Kidney (tissue), 14 donors: ENCODE data around the gene SP110. TPM values are rescaled to one million over a fixed set of nuclear protein-coding genes. Genes with fewer than 3 reads are reported as not detected.

ENCODE experiments used
- DNase-seq, 5 donors: peaks; one replicate each; pipeline ENCODE4 v3.0.0-alpha.2; 2013 to 2020
- FAIRE-seq: peaks from 2 replicates; lab custom pipeline; 2012; peaks lifted over from hg19 to GRCh38; lab: Jason Lieb, UNC
- H3K27ac ChIP-seq, 2 donors: one replicate each; pipeline ENCODE4 v1.7.0; 2013; ENCODE audit warnings: low read depth in 2 of 2, low read length in 2 of 2, inconsistent platforms in 1 of 2
- H3K27me3 ChIP-seq: one replicate; pipeline ENCODE4 v1.7.1; 2013; ENCODE audit warnings: low read length, inconsistent platforms; ENCODE audit not compliant: control insufficient read depth, insufficient read depth
- H3K36me3 ChIP-seq, 3 donors: one replicate each; pipeline versions ENCODE4 v1.7.0 to v1.7.1; 2013; ENCODE audit warnings: low read length in 3 of 3, control low read depth in 1 of 3, inconsistent platforms in 1 of 3; ENCODE audit not compliant: insufficient read depth in 3 of 3, control insufficient read depth in 2 of 3
- H3K4me1 ChIP-seq, 3 donors: one replicate each; pipeline versions ENCODE4 v1.7.0 to v1.7.1; 2013; ENCODE audit warnings: low read length in 3 of 3, inconsistent platforms in 1 of 3, low read depth in 1 of 3; ENCODE audit not compliant: control insufficient read depth in 2 of 3, insufficient read depth in 2 of 3
- H3K4me3 ChIP-seq, 3 donors: one replicate each; pipeline versions ENCODE4 v1.7.0 to v1.8.1; 2013; ENCODE audit warnings: low read length in 3 of 3, control low read depth in 1 of 3, inconsistent platforms in 1 of 3
- H3K9ac ChIP-seq, 3 donors: one replicate each; pipeline versions ENCODE4 v1.7.0 to v1.7.1; 2013; ENCODE audit warnings: low read length in 3 of 3, control low read depth in 1 of 3, inconsistent platforms in 1 of 3
- H3K9me3 ChIP-seq, 3 donors: one replicate each; pipeline versions ENCODE4 v1.7.0 to v1.7.1; 2013; ENCODE audit warnings: low read length in 3 of 3, control low read depth in 1 of 3, inconsistent platforms in 1 of 3; ENCODE audit not compliant: control insufficient read depth in 2 of 3, insufficient read depth in 1 of 3
- intact Hi-C: fragments of 100-400 bp; cut with DNase I; formaldehyde crosslinking; loops from one replicate; pipeline ENCODE4 v1.11.1; 2022
- polyA plus RNA-seq: library from polyadenylated mRNA; stranded (reverse); fragments of 350-450 nt; fragmentation: Illumina TruSeq; extraction: RNeasy Lipid Tissue Mini Kit (QIAGEN cat#74804); gene quantifications from one replicate; pipeline ENCODE4 v1.2.3, GENCODE V29; 2014; ENCODE audit warnings: low read depth, low replicate concordance; ENCODE audit not compliant: insufficient read depth
- total RNA-seq: library from RNA; stranded (reverse); fragmentation: NEBNext Ultra II Directional; extraction: Animal tissue kit (Norgen Biotek cat#: 25700); gene quantifications from one replicate; pipeline ENCODE4 v1.2.1, GENCODE V29; 2021
- TF ChIP-seq, protein P1 (sequence below): IDR thresholded peaks from 3 replicates; pipeline ENCODE4 v1.5.1; 2012; ENCODE audit warnings: mild to moderate bottlenecking, moderate library complexity, borderline replicate concordance; ENCODE audit not compliant: insufficient read depth; ENCODE audit errors: extremely low read depth
- donor health status: control.
- donor health status: control.
- donor health status: control.
- donor health status: control.
- donor health status: control.
- donor health status: DM: yes; HTN: yes; CAD: no.
- donor health status: Normal renal cell carcinoma (clear cell type).

Gene SP110
- total and polyA plus RNA-seq, 2 donors from 2014 or later: 12.7 to 28.3 TPM

DNA sequence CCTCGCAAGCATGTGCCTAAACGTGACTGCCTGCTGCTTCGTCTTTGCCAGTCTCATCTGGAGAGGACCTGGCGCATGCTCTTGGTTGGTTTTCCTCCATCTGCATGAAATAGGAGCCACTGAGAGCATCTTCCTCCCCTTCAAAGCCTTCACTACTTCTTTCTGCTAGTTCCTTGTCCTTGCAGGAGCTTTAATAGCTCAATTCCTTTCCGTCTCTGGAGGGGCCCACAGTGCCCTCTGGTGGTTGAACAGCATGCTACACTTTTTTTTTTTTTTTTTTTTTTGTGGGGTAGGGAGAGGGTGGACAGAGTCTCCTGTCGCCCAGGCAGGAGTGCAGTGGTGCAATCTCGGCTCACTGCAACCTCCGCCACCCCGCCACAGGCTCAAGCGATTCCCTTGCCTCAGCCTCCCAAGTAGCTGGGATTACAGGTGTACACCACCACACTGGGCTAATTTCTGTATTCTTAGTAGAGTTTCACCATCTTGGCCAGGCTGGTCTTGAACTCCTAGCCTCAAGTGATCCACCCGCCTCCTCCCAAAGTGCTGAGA is 59.6 kb downstream of the SP110 start:
- Histone ChIP-seq H3K4me3 (no peak overlapping the region), H3K9me3 (no peaks in the 10 kb centered on the region), H3K4me1 (no peaks in the 10 kb centered on the region), H3K9ac (no peak overlapping the region), H3K36me3 (no peaks in the 10 kb centered on the region), H3K27me3 (no peaks in the 10 kb centered on the region), H3K27ac (no peak overlapping the region)
- FAIRE-seq (no peak), DNase-seq (peak in 4 of 5 donors; percentile 39 to 61 (median 54))
- TF ChIP-seq, protein P1, sequence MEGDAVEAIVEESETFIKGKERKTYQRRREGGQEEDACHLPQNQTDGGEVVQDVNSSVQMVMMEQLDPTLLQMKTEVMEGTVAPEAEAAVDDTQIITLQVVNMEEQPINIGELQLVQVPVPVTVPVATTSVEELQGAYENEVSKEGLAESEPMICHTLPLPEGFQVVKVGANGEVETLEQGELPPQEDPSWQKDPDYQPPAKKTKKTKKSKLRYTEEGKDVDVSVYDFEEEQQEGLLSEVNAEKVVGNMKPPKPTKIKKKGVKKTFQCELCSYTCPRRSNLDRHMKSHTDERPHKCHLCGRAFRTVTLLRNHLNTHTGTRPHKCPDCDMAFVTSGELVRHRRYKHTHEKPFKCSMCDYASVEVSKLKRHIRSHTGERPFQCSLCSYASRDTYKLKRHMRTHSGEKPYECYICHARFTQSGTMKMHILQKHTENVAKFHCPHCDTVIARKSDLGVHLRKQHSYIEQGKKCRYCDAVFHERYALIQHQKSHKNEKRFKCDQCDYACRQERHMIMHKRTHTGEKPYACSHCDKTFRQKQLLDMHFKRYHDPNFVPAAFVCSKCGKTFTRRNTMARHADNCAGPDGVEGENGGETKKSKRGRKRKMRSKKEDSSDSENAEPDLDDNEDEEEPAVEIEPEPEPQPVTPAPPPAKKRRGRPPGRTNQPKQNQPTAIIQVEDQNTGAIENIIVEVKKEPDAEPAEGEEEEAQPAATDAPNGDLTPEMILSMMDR: peak; percentile 68
- intact Hi-C loops: no loop called here

DNA sequence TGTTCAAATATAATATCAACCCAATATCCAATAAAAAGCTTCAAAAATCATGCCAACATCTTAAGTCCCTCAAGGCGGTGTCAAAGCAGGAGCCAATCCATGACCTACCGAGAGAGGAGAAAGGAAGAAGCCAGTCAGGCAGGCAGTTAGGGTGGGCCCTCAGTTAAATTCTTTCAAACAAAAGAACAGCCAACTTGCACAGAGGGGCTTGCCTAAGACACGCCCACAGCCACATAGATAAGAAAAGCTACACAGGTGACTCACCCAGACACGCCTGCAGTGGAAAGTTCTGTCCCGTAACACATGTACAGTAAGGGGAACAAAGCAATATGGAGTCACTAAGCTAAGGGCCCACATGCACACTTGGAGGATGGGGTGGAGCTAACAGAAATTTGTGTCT is 61.3 kb downstream of the SP110 start:
- Histone ChIP-seq H3K36me3 (no peaks in the 10 kb centered on the region), H3K4me1 (no peaks in the 10 kb centered on the region), H3K9ac (no peak overlapping the region), H3K4me3 (no peak overlapping the region), H3K9me3 (no peaks in the 10 kb centered on the region), H3K27me3 (no peaks in the 10 kb centered on the region), H3K27ac (no peak overlapping the region)
- intact Hi-C loops: loop anchor here (10.0 kb wide), 1 partner anchor 144 kb away; no protein-coding TSS in a partner anchor
- TF ChIP-seq, protein P1: no peak
- DNase-seq: no peak
- FAIRE-seq: no peak

DNA sequence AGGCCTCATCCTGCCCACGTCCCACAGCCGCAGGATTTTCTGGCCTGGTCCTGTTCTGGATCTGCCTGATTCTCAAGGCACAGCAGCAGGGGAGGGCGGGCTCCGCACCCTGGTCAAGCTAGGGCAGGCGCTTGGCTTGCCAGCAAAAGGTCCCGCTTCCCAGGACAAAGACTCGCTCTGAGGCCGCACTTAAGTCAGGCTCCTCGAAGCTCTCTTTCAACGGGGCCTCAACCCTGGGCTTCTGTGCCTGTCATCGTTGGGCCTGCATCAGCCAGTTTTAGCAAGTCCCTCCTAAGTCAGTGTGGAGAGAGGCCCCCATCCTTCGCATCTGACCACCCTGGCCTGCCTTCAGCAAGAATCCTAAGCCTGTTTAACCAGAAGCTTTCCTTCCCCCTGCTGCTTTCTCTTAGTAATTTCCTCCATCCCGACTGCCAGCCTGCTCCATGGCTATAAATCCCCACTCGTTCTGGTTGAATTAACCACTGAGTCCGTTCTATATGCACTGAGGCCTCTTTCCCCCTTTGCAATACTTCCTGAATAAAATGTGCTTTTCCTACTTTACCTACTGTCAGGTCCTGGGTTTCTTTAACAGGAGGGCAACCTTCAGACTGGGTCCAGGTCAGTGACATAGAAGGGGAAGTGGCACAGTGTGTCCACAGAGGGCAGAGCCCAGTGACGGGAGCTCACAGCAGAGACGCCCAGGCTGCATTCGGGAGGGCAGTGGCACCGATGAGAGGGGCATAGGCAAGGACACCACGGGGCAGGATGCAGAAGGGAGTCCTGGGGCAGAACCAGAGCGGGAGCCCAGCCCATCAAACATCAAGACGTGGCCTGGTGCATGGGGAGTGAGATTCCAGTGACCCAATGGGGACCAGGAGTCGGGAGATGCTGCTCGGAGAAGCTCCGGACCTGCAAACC is 62.7 kb downstream of the SP110 start:
- intact Hi-C loops: loop anchor here (10.0 kb wide), 1 partner anchor 142 kb away; no protein-coding TSS in a partner anchor
- Histone ChIP-seq H3K4me3 (no peak overlapping the region), H3K27me3 (no peaks in the 10 kb centered on the region), H3K9me3 (peaks cover 0 to 4% (median 0%) of the 10 kb centered on the region in 3 donors), H3K9ac (no peak overlapping the region), H3K4me1 (no peaks in the 10 kb centered on the region), H3K36me3 (no peaks in the 10 kb centered on the region), H3K27ac (no peak overlapping the region)
- no peak for FAIRE-seq
- TF ChIP-seq, protein P1: no peak
- DNase-seq: peak in 3 of 5 donors; percentile 32 to 71 (median 68)
